ENCODE measurements around the gene CHRNA3.

GRCh38 chr15:78660584-78660983 lies 39.8 kb upstream of the CHRNA3 start:
- no peak for TF ChIP-seq CTCF (optimal IDR thresholded peaks at IDR 0.05 in 1 of 3, IDR thresholded peaks at IDR 0.05 in 1 of 3, conservative IDR thresholded peaks at IDR 0.05 in 1 of 3; ENCODE audit: extremely low read depth in 1 of 3, insufficient read depth in 2 of 3, low read length in 3 of 3)
- TF ChIP-seq EZH2 (IDR thresholded peaks at IDR 0.05; ENCODE audit: low read length), result no peak

Data from keratinocyte (primary cell).